Panc1 (cell line): ENCODE results near the gene LANCL2.

ENCODE experiments used
- REST ChIP-seq, 2 experiments: IDR thresholded peaks; 2 replicates each; pipeline ENCODE4 v1.6.1; 2011 to 2012; ENCODE audit warnings: low read depth in 2 of 2, control low read depth in 1 of 2, low read length in 1 of 2, mild to moderate bottlenecking in 1 of 2, moderate library complexity in 1 of 2; ENCODE audit not compliant: insufficient read depth in 1 of 2
- TF ChIP-seq, protein P1 (sequence below): fragments of 450-650 bp; IDR thresholded peaks from 2 replicates; pipeline ENCODE4 v1.5.1; 2017; ENCODE audit warnings: mild to moderate bottlenecking

GRCh38 chr7:55336540-55336939 lies 28.6 kb upstream of the LANCL2 start:
- TF ChIP-seq, protein P1, sequence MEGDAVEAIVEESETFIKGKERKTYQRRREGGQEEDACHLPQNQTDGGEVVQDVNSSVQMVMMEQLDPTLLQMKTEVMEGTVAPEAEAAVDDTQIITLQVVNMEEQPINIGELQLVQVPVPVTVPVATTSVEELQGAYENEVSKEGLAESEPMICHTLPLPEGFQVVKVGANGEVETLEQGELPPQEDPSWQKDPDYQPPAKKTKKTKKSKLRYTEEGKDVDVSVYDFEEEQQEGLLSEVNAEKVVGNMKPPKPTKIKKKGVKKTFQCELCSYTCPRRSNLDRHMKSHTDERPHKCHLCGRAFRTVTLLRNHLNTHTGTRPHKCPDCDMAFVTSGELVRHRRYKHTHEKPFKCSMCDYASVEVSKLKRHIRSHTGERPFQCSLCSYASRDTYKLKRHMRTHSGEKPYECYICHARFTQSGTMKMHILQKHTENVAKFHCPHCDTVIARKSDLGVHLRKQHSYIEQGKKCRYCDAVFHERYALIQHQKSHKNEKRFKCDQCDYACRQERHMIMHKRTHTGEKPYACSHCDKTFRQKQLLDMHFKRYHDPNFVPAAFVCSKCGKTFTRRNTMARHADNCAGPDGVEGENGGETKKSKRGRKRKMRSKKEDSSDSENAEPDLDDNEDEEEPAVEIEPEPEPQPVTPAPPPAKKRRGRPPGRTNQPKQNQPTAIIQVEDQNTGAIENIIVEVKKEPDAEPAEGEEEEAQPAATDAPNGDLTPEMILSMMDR: no peak
- no peak for TF ChIP-seq REST (IDR thresholded peaks at IDR 0.05; ENCODE audit: insufficient read depth in 1 of 2, low read depth in 2 of 2, low read length in 1 of 2)
